Measurements from ENCODE around the gene SHTN1.
A peak's percentile ranks its signal among the peaks of the same experiment; 100 is the strongest.

SHTN1 gene

GRCh38 chr10:116853701-116854100, 151.3 kb downstream of the SHTN1 start (continued):
- TF ChIP-seq POU6F1 (CRISPR knock-in tag; IDR thresholded peaks at IDR 0.05; ENCODE audit: borderline replicate concordance, low read depth): no peak
- no peak for TF ChIP-seq ZNF565 (CRISPR knock-in tag; conservative IDR thresholded peaks at IDR 0.05; ENCODE audit: low read depth)
- TF ChIP-seq GLIS3 (CRISPR knock-in tag; IDR thresholded peaks at IDR 0.05): no peak
- no peak for TF ChIP-seq ZC3H10 (CRISPR knock-in tag; IDR thresholded peaks at IDR 0.05)
- no peak for TF ChIP-seq CSDC2 (CRISPR knock-in tag; IDR thresholded peaks at IDR 0.05)
- TF ChIP-seq PPARA (CRISPR knock-in tag; IDR thresholded peaks at IDR 0.05; ENCODE audit: borderline replicate concordance): no peak

- no peak for ATAC-seq
- TF ChIP-seq OSR1 (CRISPR knock-in tag; IDR thresholded peaks at IDR 0.05): no peak
- TF ChIP-seq ARNTL (CRISPR knock-in tag; IDR thresholded peaks at IDR 0.05; ENCODE audit: borderline replicate concordance, low read depth): no peak
- TF ChIP-seq ZFP3 (CRISPR knock-in tag; IDR thresholded peaks at IDR 0.05): no peak
- TF ChIP-seq TOX (CRISPR knock-in tag; IDR thresholded peaks at IDR 0.05; ENCODE audit: borderline replicate concordance): no peak
- no peak for TF ChIP-seq GLIS3 (CRISPR knock-in tag; IDR thresholded peaks at IDR 0.05)
- TF ChIP-seq ZNF8 (CRISPR knock-in tag; IDR thresholded peaks at IDR 0.05): no peak
- TF ChIP-seq ZFP30 (CRISPR knock-in tag; IDR thresholded peaks at IDR 0.05): no peak
- no peak for TF ChIP-seq ZNF70 (CRISPR knock-in tag; IDR thresholded peaks at IDR 0.05)
- no peak for TF ChIP-seq ISL1 (CRISPR knock-in tag; IDR thresholded peaks at IDR 0.05)
- TF ChIP-seq PATZ1 (CRISPR knock-in tag; IDR thresholded peaks at IDR 0.05; ENCODE audit: borderline replicate concordance): no peak
- no peak for TF ChIP-seq PPARA (CRISPR knock-in tag; IDR thresholded peaks at IDR 0.05; ENCODE audit: borderline replicate concordance)
These were observed 151.7 kb downstream of the SHTN1 start for GRCh38 chr10:116853287-116853686.

GRCh38 chr10:116852246-116852645, 152.7 kb downstream of the SHTN1 start:
- TF ChIP-seq ZNF70 (CRISPR knock-in tag; IDR thresholded peaks at IDR 0.05) (no peak), ZNF565 (CRISPR knock-in tag; conservative IDR thresholded peaks at IDR 0.05; ENCODE audit: low read depth) (no peak), OSR1 (CRISPR knock-in tag; IDR thresholded peaks at IDR 0.05) (no peak)
- ATAC-seq: no peak

GRCh38 chr10:116850058-116850611, 154.9 kb downstream of the SHTN1 start:
- no peak for ATAC-seq
- TF ChIP-seq TOX (CRISPR knock-in tag; IDR thresholded peaks at IDR 0.05; ENCODE audit: borderline replicate concordance): no peak
- no peak for TF ChIP-seq ESRRG (CRISPR knock-in tag; IDR thresholded peaks at IDR 0.05)
- TF ChIP-seq ZFP3 (CRISPR knock-in tag; IDR thresholded peaks at IDR 0.05): no peak
- TF ChIP-seq OSR1 (CRISPR knock-in tag; IDR thresholded peaks at IDR 0.05): no peak
- TF ChIP-seq ZNF8 (CRISPR knock-in tag; IDR thresholded peaks at IDR 0.05): no peak
- no peak for TF ChIP-seq TSHZ2 (CRISPR knock-in tag; IDR thresholded peaks at IDR 0.05)
- TF ChIP-seq RARB (CRISPR knock-in tag; IDR thresholded peaks at IDR 0.05): no peak
- no peak for TF ChIP-seq TCF4 (CRISPR knock-in tag; IDR thresholded peaks at IDR 0.05; ENCODE audit: borderline replicate concordance)

- TF ChIP-seq TCF4 (CRISPR knock-in tag; IDR thresholded peaks at IDR 0.05; ENCODE audit: borderline replicate concordance) (no peak), ZNF565 (CRISPR knock-in tag; conservative IDR thresholded peaks at IDR 0.05; ENCODE audit: low read depth) (no peak), SNAI2 (CRISPR knock-in tag; IDR thresholded peaks at IDR 0.05) (no peak), BACH2 (CRISPR knock-in tag; IDR thresholded peaks at IDR 0.05; ENCODE audit: borderline replicate concordance) (no peak), CSRNP3 (CRISPR knock-in tag; IDR thresholded peaks at IDR 0.05) (no peak), TSHZ2 (CRISPR knock-in tag; IDR thresholded peaks at IDR 0.05) (no peak)
- peak; percentile 94 for ATAC-seq
These were observed 155.5 kb downstream of the SHTN1 start, which contains the start of gene ENO4 for GRCh38 chr10:116849248-116850057. Gene ENO4, plus strand, starts transcription at chr10:116849499. Its CDS starts 68 bp downstream, at chr10:116849567.

Measured in SK-N-SH treated with all-trans-retinoic acid at 6 μM for 48 hours (cell line).